ENCODE results near the gene RAMACL. TPM values are rescaled to one million over a fixed set of nuclear protein-coding genes. Genes with fewer than 3 reads are reported as not detected.

Gene RAMACL
- total and polyA plus RNA-seq, 2 experiments from 2014 or later = 1.1 TPM

DNA sequence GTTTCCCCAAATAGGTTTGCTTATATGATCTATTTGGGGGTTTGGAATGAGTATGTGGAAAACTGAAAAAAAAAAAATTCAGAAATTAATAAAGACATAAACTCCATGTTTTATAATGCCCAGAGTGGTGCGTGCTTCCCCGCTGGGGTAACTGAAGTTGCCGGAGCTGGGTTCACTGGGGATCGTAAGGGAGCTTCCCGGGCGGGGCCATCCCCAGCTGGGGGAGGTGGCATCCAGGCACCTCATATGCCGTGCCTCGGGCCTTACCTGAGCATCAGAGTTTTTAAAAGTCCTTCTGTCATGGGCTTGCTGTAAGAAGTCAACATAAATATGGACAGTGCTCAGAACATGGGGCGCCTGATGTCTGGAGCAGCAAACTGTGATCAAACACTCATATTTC, 17.9 kb upstream of the RAMACL start:
- TF ChIP-seq EZH2 (IDR thresholded peaks at IDR 0.05; ENCODE audit: borderline replicate concordance) (no peak), EZH2phosphoT487 (IDR thresholded peaks at IDR 0.05; ENCODE audit: low read depth, severe bottlenecking, unreplicated experiment) (no peak)
- TF ChIP-seq, protein P1, sequence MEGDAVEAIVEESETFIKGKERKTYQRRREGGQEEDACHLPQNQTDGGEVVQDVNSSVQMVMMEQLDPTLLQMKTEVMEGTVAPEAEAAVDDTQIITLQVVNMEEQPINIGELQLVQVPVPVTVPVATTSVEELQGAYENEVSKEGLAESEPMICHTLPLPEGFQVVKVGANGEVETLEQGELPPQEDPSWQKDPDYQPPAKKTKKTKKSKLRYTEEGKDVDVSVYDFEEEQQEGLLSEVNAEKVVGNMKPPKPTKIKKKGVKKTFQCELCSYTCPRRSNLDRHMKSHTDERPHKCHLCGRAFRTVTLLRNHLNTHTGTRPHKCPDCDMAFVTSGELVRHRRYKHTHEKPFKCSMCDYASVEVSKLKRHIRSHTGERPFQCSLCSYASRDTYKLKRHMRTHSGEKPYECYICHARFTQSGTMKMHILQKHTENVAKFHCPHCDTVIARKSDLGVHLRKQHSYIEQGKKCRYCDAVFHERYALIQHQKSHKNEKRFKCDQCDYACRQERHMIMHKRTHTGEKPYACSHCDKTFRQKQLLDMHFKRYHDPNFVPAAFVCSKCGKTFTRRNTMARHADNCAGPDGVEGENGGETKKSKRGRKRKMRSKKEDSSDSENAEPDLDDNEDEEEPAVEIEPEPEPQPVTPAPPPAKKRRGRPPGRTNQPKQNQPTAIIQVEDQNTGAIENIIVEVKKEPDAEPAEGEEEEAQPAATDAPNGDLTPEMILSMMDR (IDR thresholded peaks at IDR 0.05; ENCODE audit: poor library complexity) = no peak
- 100% methylated on average over 9 of the region's 9 CpGs for WGBS (ENCODE audit: low lambda C conversion rate, missing lambda C conversion rate)
- no peak for DNase-seq (ENCODE audit: low spot score)
- Histone ChIP-seq H3K9me2 (replicated peaks; ENCODE audit: insufficient read depth) (no peaks in the 10 kb centered on the region), H3K27me3 (no peaks in the 10 kb centered on the region), H2AFZ (no peak overlapping the region), H3K4me3 (no peak overlapping the region), H3K4me2 (no peak overlapping the region), H3K4me1 (ENCODE audit: insufficient read depth) (no peaks in the 10 kb centered on the region), H3K36me3 (replicated peaks; ENCODE audit: insufficient read depth, low read depth) (no peaks in the 10 kb centered on the region), H3K27ac (no peak overlapping the region), H3K79me2 (peaks cover 71% of the 10 kb centered on the region), H4K20me1 (ENCODE audit: insufficient read depth, poor library complexity, severe bottlenecking) (peaks cover 3% of the 10 kb centered on the region), H3K9me3 (ENCODE audit: low read depth) (no peaks in the 10 kb centered on the region)

GRCh38 chr6:166603043-166603690, 16.7 kb upstream of the RAMACL start:
- no peak overlapping the region for H3K4me2 ChIP-seq
- H3K27ac ChIP-seq = no peak overlapping the region
- H3K36me3 ChIP-seq (replicated peaks; ENCODE audit: insufficient read depth, low read depth) = no peaks in the 10 kb centered on the region
- no peaks in the 10 kb centered on the region for H3K9me2 ChIP-seq (replicated peaks; ENCODE audit: insufficient read depth)
- TF ChIP-seq, protein P1 (IDR thresholded peaks at IDR 0.05; ENCODE audit: poor library complexity) = no peak
- TF ChIP-seq EZH2phosphoT487 (IDR thresholded peaks at IDR 0.05; ENCODE audit: low read depth, severe bottlenecking, unreplicated experiment) (no peak), EZH2 (IDR thresholded peaks at IDR 0.05; ENCODE audit: borderline replicate concordance) (no peak)
- H3K9me3 ChIP-seq (ENCODE audit: low read depth) = no peaks in the 10 kb centered on the region
- peaks cover 3% of the 10 kb centered on the region for H4K20me1 ChIP-seq (ENCODE audit: insufficient read depth, poor library complexity, severe bottlenecking)
- H3K4me1 ChIP-seq (ENCODE audit: insufficient read depth) = no peaks in the 10 kb centered on the region
- H2AFZ ChIP-seq = no peak overlapping the region
- DNase-seq (ENCODE audit: low spot score) = no peak
- 82% methylated on average over 14 of the region's 14 CpGs for WGBS (ENCODE audit: low lambda C conversion rate, missing lambda C conversion rate)
- H3K27me3 ChIP-seq = no peaks in the 10 kb centered on the region
- H3K79me2 ChIP-seq = peaks cover 74% of the 10 kb centered on the region
- H3K4me3 ChIP-seq = no peak overlapping the region

DNA sequence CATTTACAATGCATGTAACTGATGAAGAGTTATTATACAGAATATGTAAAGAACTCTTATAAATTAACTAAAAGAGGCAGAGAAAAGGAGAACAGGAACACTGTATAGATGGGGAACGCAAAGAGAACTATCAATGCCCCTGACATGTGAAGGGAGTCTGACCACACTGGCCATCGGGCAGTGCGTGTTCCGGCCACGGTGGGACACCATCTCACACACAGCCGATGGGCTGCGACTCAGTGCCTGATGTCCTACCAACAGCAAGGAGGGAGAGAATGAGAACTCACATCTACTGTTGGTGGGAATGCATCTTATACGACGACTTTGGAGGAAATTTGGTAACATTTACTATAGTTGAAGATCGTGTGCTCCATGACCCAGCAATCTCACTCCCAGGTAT, 15.5 kb upstream of the RAMACL start:
- Histone ChIP-seq H2AFZ (no peak overlapping the region), H3K4me1 (ENCODE audit: insufficient read depth) (no peaks in the 10 kb centered on the region), H3K9me3 (ENCODE audit: low read depth) (no peaks in the 10 kb centered on the region), H3K4me3 (no peak overlapping the region), H4K20me1 (ENCODE audit: insufficient read depth, poor library complexity, severe bottlenecking) (peaks cover 3% of the 10 kb centered on the region), H3K4me2 (no peak overlapping the region), H3K27me3 (no peaks in the 10 kb centered on the region), H3K79me2 (peaks cover 69% of the 10 kb centered on the region), H3K9me2 (replicated peaks; ENCODE audit: insufficient read depth) (no peaks in the 10 kb centered on the region), H3K36me3 (replicated peaks; ENCODE audit: insufficient read depth, low read depth) (no peaks in the 10 kb centered on the region), H3K27ac (no peak overlapping the region)
- no peak for DNase-seq (ENCODE audit: low spot score)
- WGBS (ENCODE audit: low lambda C conversion rate, missing lambda C conversion rate) = 98% methylated on average over 10 of the region's 10 CpGs
- TF ChIP-seq EZH2 (IDR thresholded peaks at IDR 0.05; ENCODE audit: borderline replicate concordance) = no peak
- TF ChIP-seq, protein P1 (IDR thresholded peaks at IDR 0.05; ENCODE audit: poor library complexity) = no peak
- no peak for TF ChIP-seq EZH2phosphoT487 (IDR thresholded peaks at IDR 0.05; ENCODE audit: low read depth, severe bottlenecking, unreplicated experiment)
